Fibroblast of lung (primary cell): ENCODE results near the gene CCDC86. TPM values are rescaled to one million over a fixed set of nuclear protein-coding genes. Genes with fewer than 3 reads are reported as not detected.

ENCODE experiments used
- DNase-seq, 2 donors: peaks; one replicate each; pipeline versions ENCODE4 v3.0.0 to v3.0.0-alpha.2; 2010; ENCODE audit warnings: low read depth in 2 of 2
- H2AFZ ChIP-seq: 2 replicates; pipeline ENCODE4 v1.5.1; 2012; ENCODE audit warnings: low read length, control low read depth, inconsistent platforms
- H3K27ac ChIP-seq: 2 replicates; pipeline ENCODE4 v1.5.1; 2011; ENCODE audit warnings: low read length, control low read depth; ENCODE audit not compliant: insufficient read depth
- H3K27me3 ChIP-seq: 2 replicates; pipeline ENCODE4 v1.5.1; 2011; ENCODE audit warnings: mild to moderate bottlenecking, low read length; ENCODE audit not compliant: control insufficient read depth, insufficient read depth
- H3K36me3 ChIP-seq: 2 replicates; pipeline ENCODE4 v1.5.1; 2011; ENCODE audit warnings: low read length; ENCODE audit not compliant: control insufficient read depth, insufficient read depth
- H3K4me1 ChIP-seq: 2 replicates; pipeline ENCODE4 v1.5.1; 2011; ENCODE audit warnings: low read length; ENCODE audit not compliant: control insufficient read depth, insufficient read depth; ENCODE audit errors: extremely low read depth
- H3K4me2 ChIP-seq: 2 replicates; pipeline ENCODE4 v1.5.1; 2011; ENCODE audit warnings: low read length, control low read depth; ENCODE audit not compliant: insufficient read depth; ENCODE audit errors: extremely low read depth
- H3K4me3 ChIP-seq, 4 experiments: fragments of 200-600 bp in 1 of 4; sonication (generic) in 1 of 4; replicated peaks in 1 of 4; 2 replicates each; pipeline ENCODE4 v1.5.1; 2011 to 2016; ENCODE audit warnings: low read length in 4 of 4, low read depth in 3 of 4, mild to moderate bottlenecking in 3 of 4, control low read depth in 2 of 4, inconsistent platforms in 1 of 4, mixed read lengths in 1 of 4; ENCODE audit not compliant: insufficient read depth in 1 of 4; ENCODE audit errors: control extremely low read depth in 1 of 4
- H3K79me2 ChIP-seq: 2 replicates; pipeline ENCODE4 v1.5.1; 2012; ENCODE audit warnings: mild to moderate bottlenecking, low read length, inconsistent platforms; ENCODE audit not compliant: control insufficient read depth, insufficient read depth
- H3K9ac ChIP-seq: 2 replicates; pipeline ENCODE4 v1.5.1; 2011; ENCODE audit warnings: mild to moderate bottlenecking, low read length, control low read depth; ENCODE audit not compliant: insufficient read depth
- H3K9me3 ChIP-seq: 2 replicates; pipeline ENCODE4 v1.5.1; 2012; ENCODE audit warnings: low read depth, low read length; ENCODE audit not compliant: control insufficient read depth, insufficient read depth
- H4K20me1 ChIP-seq: 2 replicates; pipeline ENCODE4 v1.5.1; 2011; ENCODE audit warnings: low read length; ENCODE audit not compliant: control insufficient read depth, insufficient read depth; ENCODE audit errors: extremely low read depth
- CTCF ChIP-seq, 2 donors: IDR thresholded peaks in 1 of 2; conservative IDR thresholded peaks in 1 of 2; 1 replicate in 1 of 2; 2 replicates in 1 of 2; pipeline ENCODE4 v1.5.1; 2011 to 2012; ENCODE audit warnings: low read length in 2 of 2, control low read depth in 1 of 2, inconsistent platforms in 1 of 2, low read depth in 1 of 2, mild to moderate bottlenecking in 1 of 2
- EZH2 ChIP-seq: IDR thresholded peaks from 2 replicates; pipeline ENCODE4 v1.5.1; 2012; ENCODE audit warnings: low read length, control low read depth, mild to moderate bottlenecking; ENCODE audit errors: missing control alignments
- polyA plus RNA-seq, 2 donors: library from polyadenylated mRNA; depleted of rRNA in 1 of 2; stranded (reverse) in 1 of 2; unstranded in 1 of 2; fragments of >200 nt; gene quantifications; 2 replicates each; pipeline ENCODE4 v1.2.1, GENCODE V29; 2011 to 2012; ENCODE audit warnings: missing spikeins in 1 of 2
- total RNA-seq: library from RNA; depleted of rRNA; stranded (reverse); fragments of >200 nt; gene quantifications from 2 replicates; pipeline ENCODE4 v1.2.1, GENCODE V29; 2014

The CCDC86 gene
- total and polyA plus RNA-seq, 2 donors (not counting 1 experiment from before 2014, with no cell fraction given): 7.4 to 14.9 TPM

- TF ChIP-seq EZH2: no peak
- TF ChIP-seq CTCF (conservative IDR thresholded peaks at IDR 0.05 in 1 of 2, IDR thresholded peaks at IDR 0.05 in 1 of 2; ENCODE audit: low read depth in 1 of 2, low read length in 2 of 2): peak in 1 of 2 donors; percentile 16
- peak; percentile 11 to 51 for DNase-seq
These were observed 29.6 kb downstream of the CCDC86 start for GRCh38 chr11:60871378-60872061.

GRCh38 chr11:60872124-60872960 is 30.4 kb downstream of the CCDC86 start:
- Histone ChIP-seq H3K4me2 (peak overlapping the region; percentile 0), H4K20me1 (no peaks in the 10 kb centered on the region), H3K4me1 (peaks cover 23% of the 10 kb centered on the region), H3K9ac (no peak overlapping the region), H3K4me3 (no peak overlapping the region), H3K27me3 (no peaks in the 10 kb centered on the region), H2AFZ (no peak overlapping the region), H3K27ac (peak overlapping the region; percentile 63), H3K9me3 (no peaks in the 10 kb centered on the region), H3K79me2 (no peaks in the 10 kb centered on the region), H3K36me3 (no peaks in the 10 kb centered on the region)
- TF ChIP-seq CTCF (conservative IDR thresholded peaks at IDR 0.05 in 1 of 2, IDR thresholded peaks at IDR 0.05 in 1 of 2; ENCODE audit: low read depth in 1 of 2, low read length in 2 of 2): no peak
- TF ChIP-seq EZH2: no peak
- DNase-seq: peak; percentile 49 to 89

More at GRCh38 chr11:60871378-60872061, 29.6 kb downstream of the CCDC86 start:
- peak overlapping the region; percentile 0 for H3K4me2 ChIP-seq
- H3K9me3 ChIP-seq: no peaks in the 10 kb centered on the region
- no peaks in the 10 kb centered on the region for H4K20me1 ChIP-seq
- no peak overlapping the region for H2AFZ ChIP-seq
- no peak overlapping the region for H3K4me3 ChIP-seq
- no peaks in the 10 kb centered on the region for H3K27me3 ChIP-seq
- H3K4me1 ChIP-seq: peaks cover 23% of the 10 kb centered on the region
- H3K36me3 ChIP-seq: no peaks in the 10 kb centered on the region
- no peak overlapping the region for H3K9ac ChIP-seq
- H3K79me2 ChIP-seq: no peaks in the 10 kb centered on the region
- H3K27ac ChIP-seq: no peak overlapping the region

DNA sequence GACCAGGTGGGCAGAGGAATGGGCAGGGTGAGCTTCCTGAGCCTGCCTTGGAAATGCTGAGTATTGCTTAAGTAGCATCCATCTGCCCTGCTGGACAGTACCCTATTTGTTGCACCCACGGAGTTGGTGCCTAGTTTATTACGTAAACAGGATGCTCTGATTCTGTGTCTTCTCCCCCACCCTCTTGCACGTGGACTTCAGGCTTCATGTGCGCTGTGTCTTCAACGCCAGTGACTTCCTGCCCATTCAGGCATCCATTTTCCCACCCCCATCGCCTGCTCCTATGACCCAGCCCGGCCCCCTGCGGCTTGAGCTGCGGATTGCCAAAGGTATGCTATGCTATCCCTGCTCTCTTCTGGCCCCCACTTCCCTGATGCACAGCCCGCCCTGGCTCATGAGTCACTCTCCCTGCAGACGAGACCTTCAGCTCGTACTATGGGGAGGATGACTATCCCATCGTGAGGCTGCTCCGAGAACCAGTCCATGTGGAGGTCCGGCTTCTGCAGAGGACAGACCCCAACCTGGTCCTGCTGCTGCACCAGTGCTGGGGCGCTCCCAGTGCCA is 31.1 kb downstream of the CCDC86 start:
- DNase-seq: peak; percentile 79 to 86
- Histone ChIP-seq H3K4me3 (no peak overlapping the region), H3K4me1 (peaks cover 23% of the 10 kb centered on the region), H3K4me2 (peak overlapping the region; percentile 10), H3K36me3 (no peaks in the 10 kb centered on the region), H3K79me2 (no peaks in the 10 kb centered on the region), H3K27ac (peak overlapping the region; percentile 63), H4K20me1 (no peaks in the 10 kb centered on the region), H2AFZ (no peak overlapping the region), H3K27me3 (no peaks in the 10 kb centered on the region), H3K9ac (no peak overlapping the region), H3K9me3 (no peaks in the 10 kb centered on the region)
- no peak for TF ChIP-seq CTCF (conservative IDR thresholded peaks at IDR 0.05 in 1 of 2, IDR thresholded peaks at IDR 0.05 in 1 of 2; ENCODE audit: low read depth in 1 of 2, low read length in 2 of 2)
- TF ChIP-seq EZH2: no peak
